GM15510 (cell line): Measurements from ENCODE around the gene HOXC10.

Experiments
- POLR2A ChIP-seq: IDR thresholded peaks from 3 replicates; pipeline ENCODE4 v1.6.1; 2011; ENCODE audit warnings: borderline replicate concordance; ENCODE audit not compliant: insufficient read length; ENCODE audit errors: extremely low read depth

The HOXC10 gene

GRCh38 chr12:54030889-54031471 lies 46.0 kb downstream of the HOXC10 start:
- TF ChIP-seq POLR2A, result no peak

- no peak for TF ChIP-seq POLR2A
These were observed 46.5 kb downstream of the HOXC10 start for GRCh38 chr12:54031480-54031879.

DNA sequence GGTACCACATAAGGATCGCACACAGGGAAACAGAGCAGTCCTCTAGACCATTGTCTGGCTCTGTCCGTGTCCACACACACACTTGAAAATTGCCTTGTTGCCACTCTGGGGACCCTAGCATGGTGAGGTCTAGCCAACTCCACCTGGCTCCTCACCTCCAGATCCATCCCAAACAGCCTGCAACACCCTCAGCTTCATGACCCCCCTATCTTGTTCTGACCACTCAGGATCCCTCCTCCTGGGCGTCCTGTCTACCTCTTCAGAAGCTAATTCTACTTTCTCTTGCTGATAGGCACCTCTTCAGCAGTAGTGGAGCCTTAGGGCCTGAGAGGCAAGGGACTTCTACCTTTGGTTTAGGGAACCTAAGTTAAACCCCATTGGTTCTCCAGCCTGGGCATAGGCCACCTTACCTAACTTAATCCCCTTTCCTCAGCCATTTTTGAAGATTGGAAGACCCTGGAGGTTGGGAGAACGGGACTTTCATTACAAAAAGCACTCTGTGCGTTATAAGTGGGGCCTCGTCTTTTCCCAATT lies 47.2 kb downstream of the HOXC10 start:
- no peak for TF ChIP-seq POLR2A

DNA sequence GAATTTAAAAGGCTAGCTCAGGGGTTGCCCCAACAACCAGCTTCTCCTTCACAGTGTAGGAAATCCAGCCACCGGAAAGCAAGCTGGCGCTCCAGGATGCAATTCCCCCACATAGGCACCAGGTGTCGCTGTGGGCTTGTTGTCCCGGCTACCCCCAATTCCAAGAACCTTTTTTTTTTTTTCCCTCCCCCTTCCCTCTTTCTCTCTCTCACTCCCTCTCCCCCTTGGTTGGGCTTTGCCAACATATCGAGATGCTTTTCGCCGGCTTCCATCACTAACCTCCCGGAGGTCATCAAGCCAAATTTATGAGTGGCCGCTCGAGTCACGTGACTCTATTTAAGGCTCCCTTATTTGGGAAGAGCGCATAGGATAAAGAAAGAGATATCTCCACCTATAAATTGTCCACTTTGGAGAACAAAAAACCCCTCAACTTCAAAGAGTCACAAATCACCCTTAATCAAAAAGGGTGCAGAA lies 47.7 kb downstream of the HOXC10 start, which contains the start of gene HOXC5:
Gene HOXC5, plus strand, starts transcription at position 424 of the 474 bp plus-strand sequence. CDS start 73 bp downstream, outside the sequence.
- no peak for TF ChIP-seq POLR2A

DNA sequence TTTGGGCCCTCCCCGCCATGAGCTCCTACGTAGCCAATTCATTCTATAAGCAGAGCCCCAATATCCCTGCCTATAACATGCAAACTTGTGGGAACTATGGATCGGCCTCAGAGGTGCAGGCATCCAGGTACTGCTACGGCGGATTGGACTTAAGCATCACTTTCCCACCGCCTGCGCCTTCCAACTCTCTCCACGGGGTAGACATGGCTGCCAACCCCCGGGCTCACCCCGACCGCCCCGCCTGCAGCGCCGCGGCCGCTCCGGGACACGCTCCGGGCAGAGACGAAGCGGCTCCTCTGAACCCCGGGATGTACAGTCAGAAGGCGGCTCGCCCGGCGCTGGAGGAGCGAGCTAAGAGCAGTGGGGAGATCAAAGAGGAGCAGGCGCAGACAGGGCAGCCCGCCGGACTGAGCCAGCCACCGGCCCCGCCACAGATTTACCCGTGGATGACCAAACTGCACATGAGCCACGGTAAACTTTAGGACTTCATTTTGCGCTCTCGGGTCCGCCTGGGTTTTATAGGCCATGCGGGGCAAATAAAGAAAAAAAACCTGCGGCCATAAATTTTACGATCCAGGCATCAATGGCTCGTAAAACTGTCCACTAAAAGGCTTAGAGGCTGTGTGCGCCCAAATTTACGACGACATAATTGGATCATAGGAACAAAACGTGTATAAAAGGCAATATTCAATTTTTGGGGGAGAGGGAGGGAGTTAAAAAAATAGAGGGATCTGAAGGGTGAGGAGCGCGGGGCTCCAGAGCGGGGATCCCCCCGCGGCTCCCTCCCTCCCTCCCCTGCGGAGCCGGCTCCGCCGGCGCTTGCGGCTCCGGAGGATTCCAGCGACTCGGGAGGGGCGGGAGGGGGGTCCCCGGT lies 48.4 kb downstream of the HOXC10 start:
- no peak for TF ChIP-seq POLR2A

- no peak for TF ChIP-seq POLR2A
These were observed 49.2 kb downstream of the HOXC10 start for GRCh38 chr12:54033980-54034784.

DNA sequence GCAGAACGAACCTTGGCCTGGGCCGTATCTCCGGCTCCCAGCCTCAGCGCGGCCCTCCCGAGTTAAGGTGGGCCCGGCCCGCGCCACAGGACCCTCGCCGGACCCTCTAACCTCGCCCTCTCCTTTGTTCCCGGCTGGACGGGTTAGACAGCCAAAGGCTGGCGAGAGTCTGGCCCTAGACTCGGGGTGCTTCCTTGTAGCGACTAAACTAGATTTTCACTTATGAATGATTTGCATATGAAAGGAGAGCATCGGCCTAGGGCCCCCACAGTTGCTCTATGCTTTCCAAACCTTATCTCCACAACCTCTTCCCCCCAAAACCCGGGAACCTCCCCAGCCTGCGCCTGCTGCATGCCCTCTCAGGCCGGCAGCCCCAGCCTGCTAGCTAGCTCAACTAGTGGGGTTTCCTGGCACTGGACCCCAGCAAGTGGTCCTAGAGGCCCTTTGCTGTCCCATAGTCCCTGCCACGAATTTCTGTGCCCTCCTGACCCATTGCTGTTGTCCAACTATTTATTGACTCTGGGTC lies 49.9 kb downstream of the HOXC10 start:
- no peak for TF ChIP-seq POLR2A

DNA sequence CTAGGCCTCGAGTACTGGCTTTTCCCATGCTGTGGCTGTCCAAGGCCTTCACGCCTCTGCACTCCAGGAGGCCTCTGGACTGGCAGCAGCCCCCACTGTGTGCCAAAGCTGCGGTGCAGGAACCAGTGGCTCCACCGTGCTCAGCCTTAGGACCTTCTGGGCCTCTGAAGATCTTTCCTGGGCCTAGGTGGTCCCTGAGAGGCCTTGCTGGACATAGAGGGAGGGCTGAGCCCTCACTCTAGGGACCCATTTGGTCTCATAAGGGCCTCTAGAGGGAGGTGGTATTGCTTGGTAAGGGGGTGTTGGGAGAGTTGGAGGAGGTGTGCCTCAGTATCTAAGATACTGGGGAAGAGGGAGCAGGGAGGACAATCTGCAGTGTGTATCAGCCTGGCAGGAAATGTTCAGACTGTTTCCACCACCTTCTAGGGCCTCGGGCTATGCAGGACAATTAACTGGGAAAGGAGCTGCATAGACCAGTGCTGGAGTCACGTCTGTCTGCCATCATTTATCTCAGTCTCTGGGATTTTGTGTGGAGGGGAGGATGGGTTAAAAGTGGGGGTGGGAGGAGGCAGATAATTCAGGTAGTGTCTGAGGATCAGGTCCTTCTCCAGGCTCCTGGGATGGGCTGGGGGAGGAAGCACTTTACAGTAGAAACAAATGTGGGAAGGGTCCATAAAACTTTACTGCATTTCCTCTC lies 50.8 kb downstream of the HOXC10 start:
- no peak for TF ChIP-seq POLR2A

DNA sequence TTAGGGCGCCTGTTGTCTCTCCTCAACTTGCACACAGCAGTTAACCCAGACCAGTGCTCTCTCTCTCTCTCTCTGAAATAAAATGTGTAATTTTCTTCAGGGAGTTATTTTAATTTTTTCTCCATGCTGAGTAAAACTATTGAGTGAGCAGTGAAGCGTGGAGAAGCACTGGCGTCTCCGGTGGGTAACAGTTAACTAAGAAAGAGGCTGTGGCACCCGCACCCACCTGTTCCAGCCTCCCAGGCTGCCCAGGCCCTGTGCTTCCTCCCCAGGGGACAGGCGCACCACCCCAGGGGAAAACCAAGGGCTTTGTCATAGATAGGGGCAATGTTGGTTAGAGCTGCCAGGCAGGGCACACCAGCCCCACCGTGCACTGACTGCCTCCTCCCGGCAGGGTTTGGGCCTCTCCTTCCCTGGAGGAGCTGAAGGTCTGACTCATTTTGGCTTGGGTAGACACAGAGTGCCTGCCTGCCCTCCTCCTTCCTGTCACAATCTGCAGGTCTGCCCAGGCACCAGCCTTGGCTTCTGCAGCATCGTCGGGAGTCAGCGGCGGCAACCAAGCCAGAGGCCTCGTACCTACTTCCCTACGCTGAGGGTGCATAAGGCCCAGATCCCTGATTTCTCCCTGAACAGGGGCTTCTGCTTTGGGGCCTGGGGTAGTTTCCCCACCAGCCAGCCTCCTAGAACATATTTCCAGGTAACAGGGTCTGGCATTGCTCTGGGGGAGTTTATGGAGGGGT lies 51.8 kb downstream of the HOXC10 start:
- no peak for TF ChIP-seq POLR2A

DNA sequence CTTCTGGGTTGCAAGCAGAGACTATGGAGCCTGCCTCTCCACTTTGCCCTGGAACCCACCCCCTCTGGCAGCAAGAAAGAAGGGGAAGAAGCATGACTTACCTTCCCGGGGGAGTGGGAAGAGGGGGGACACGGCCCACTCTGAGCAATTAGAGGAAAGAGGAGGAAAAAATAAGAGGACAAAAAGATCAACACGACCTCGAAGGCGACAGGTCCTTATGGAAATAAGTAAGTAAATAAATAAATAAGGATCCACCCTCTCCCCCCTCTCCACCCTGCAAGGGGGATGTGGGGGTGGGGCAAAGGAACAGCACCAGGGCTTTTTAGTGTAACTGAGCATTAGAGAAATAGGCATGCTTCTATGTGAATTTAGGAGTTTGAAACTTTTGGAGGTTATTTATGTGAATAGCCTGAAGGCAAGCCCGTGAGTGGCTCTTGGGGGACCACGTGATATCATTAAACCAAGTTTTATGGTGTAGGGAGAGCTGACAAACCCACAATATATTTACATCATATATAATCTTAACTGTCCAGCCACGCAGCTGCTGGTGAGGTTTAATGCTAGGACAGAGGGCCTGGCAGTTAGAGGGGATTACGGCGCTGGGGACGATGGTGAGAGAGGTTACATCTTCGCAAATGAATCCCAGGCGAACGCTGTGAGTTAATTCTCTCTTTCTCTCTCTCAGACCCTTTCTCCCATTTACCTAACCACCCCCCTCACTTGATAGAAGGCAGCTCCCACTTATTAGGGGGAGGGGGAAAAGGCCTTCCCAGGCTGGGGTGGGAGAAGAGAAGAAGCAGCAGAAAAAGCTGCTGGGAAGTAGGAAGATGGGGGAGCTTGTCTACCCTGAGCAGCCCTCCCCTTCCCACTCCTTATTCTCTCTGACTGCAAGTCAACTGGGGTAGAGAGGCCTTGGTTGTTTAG lies 52.7 kb downstream of the HOXC10 start:
- no peak for TF ChIP-seq POLR2A

DNA sequence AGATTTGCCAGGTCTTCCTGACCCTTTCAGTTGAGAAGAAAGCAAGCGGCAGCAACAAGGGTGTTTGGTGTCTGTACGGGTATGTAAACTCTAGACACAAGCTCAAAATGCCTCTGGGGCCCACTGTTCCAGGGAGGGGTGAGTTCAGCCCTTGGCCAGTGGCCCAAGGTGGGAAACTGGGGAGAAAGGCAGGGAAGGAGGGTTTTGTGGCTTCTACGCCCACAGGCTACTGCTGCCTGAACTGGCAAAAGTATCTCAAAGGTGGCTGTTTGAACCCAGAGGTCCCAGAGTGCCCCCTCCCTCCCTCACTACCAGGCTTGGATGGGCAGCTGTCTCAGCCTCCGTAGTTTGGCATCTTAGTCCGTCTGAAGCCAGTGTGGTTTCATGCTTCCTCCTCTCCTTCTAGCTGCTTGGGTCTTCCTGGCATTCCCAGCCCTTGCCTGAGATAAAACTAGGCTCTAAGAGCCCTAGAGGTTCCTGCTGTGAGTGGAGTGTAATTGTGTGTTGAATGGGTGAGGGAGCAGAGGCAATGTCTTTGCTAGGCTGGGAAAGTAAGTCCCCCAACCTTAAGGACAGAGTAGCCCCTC lies 53.4 kb downstream of the HOXC10 start:
- no peak for TF ChIP-seq POLR2A

DNA sequence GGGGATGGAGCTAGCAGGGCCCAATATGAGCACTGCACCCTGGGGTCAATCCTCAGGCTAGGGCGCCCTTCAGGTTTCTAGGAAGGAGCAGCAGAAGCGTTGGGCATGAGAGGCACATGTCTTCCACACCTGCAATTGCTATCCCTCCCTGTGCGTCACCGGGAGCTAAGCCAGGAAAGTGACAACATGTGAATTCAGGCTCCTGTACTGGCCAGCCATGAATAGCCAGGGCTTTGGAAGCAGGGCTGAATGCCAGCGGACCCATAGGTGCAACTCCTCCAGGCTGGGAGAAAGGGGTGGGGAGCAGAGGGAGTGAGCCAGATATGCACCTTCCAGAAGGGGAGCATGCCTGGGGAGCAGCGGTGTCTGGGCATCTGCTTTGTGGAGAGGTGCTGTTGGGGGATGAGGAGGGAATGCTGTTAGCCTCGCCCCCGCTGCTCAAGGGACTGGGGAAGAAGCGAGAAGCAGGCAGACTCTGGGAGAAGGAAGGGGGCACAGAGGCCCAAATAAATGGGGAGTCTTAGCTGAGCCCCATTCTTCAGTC lies 54.0 kb downstream of the HOXC10 start:
- TF ChIP-seq POLR2A, result no peak
